ENCODE data around the gene C14orf132.
"Not testable (repeated sequence)": the region's sequence is repeated elsewhere in the genome, so short reads cannot be mapped to it uniquely, and the experiment has no call there.

The C14orf132 gene

GRCh38 chr14:96059519-96060135 is 20.5 kb downstream of the C14orf132 start:
- no peak for DNase-seq

DNA sequence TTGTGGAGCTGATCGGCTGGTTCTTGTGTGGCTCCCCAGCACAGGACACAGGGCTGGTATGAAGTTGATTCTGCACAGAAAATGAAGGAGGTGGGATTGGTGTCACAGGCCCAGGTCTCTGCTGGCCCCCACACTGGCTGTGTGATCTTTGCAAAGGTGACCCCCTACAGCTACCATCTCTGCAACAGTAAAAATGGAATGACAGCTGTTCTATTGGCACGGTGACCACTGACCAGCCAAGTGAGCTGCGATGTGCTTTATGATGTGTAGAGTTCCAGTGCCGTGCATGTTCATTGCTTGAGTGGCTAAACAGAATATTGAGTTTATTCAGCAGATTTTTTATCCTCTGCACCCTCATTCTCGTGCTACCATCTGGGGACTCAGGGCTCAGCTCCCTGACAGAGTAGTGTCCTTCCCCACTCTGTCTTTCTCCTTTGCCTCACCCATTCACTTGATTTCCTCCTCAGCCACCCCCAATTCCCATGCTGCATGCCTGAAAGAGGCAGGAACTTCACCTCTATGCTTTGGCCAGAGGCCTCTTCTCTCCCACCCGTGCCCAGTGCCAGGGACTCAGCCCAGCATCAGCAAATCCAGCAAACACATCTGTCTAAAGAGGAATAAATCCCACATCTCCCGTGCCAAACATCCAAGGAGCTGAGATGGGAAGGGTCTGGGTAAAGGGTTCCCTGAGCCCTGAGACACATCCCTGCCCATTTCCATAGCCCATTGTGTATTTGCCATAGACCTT is 21.2 kb downstream of the C14orf132 start:
- no peak for DNase-seq

DNA sequence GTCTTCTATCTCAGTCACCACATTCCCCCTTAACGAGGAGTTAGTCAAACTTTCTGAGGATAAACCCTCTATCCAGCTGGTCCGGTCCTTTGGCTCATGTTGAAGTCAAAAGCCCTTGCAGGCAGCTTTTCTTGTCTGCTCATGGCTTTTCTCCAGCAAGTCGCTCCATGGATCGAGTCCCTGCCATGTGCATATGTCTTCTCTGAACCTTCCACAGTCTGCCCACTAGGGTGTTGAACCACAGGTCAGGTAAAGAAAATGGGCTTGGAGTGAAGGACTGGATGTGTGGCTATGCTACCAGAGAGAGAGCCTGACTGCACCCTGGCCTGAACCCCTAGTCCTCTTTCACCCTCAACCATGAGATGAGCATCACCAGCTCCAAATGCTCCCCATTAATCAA is 22.8 kb downstream of the C14orf132 start:
- DNase-seq, result no peak

GRCh38 chr14:96062506-96062905 is 23.3 kb downstream of the C14orf132 start:
- no peak for DNase-seq

GRCh38 chr14:96064866-96065265 is 25.7 kb downstream of the C14orf132 start:
- no peak for DNase-seq

- no peak for DNase-seq
These were observed 26.7 kb downstream of the C14orf132 start for GRCh38 chr14:96065661-96066459.

DNA sequence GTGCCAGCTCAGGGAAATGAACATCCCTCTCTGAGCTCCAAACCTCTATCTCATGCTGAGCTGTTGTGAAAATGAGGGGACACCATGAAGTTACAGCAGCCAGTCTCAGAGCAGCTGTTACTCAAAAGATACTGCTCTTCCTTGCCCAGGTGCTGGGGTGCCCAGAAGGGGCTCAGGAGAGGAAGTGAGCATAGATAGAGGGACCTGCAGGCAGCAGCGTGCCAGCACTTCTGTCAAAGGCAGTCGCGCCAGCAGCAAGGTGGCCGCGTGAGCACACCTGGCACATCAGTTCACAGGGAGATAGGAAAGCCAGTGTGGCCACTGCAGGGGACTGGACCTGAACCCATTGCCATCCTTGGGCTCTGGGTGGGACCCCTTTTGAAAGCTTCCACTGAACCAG is 27.8 kb downstream of the C14orf132 start:
- DNase-seq, result no peak

DNA sequence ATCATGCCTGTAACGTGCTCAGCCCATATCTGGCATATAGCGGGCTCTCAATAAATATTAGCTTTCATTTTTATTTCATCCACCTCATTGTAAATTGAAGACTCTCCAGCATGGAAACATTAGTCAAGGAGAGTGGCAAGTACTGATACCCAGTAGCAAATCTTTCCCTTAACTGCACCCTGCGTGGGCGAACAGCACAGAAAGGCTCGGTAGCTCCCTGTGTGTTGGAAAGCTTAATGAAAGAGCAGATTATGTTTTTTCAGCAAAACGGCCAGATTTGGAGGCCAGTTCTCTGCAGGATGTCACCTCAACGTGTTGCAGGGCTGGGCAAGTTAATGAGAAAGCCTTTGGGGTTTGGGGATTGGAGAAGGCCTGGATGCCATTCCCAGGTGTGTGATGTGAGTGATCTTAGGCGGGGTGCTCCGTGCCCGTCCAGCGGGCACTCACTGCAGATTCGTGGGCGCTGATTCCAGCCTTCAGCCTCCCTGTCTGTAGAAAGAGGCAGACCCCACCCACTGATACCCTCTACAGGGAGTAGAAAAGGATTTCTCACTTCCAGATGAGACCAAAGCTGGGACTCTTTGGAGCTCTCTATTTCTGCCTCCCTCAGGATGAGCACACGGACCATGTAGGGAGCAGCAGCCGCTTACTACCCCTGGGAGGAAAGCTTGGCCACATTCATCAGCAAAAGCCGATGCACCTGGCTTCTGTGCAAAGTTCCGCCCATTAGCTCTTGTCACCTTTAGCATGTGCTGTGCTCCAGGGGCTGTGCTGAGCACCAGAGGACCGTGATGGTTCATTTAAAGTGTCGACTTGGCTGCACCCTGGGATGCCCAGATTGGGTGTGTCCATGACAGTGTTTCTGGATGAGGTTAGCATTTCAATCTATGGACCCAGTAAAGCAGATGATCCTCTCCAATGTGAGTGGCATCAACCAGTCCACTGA is 29.1 kb downstream of the C14orf132 start:
- no peak for DNase-seq

- DNase-seq, result no peak
These were observed 30.3 kb downstream of the C14orf132 start for GRCh38 chr14:96069421-96069820.

GRCh38 chr14:96071561-96071960 is 32.4 kb downstream of the C14orf132 start:
- DNase-seq, result no peak

- no peak for DNase-seq
These were observed 32.9 kb downstream of the C14orf132 start for GRCh38 chr14:96072076-96072475.

DNA sequence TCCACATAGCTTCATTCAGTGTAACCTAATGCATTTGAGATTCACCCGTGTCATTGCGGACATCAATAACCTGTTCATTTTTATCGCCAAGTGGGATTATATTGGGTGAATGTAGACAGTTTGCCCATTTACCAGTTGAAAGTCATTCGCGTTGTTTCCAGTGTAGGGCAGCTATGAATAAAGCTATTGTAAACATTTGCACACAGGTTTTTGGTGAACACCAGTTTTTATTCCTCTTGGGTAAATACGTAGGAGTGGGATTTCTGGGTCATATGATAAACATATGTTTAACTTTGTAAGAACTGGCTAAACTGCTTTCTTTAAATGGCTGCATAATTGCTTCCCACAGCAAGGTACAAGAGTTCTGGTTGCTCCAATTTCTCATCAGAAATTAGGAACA is 33.6 kb downstream of the C14orf132 start:
- DNase-seq, result no peak

- DNase-seq, result not testable (repeated sequence)
These were observed 34.3 kb downstream of the C14orf132 start for GRCh38 chr14:96073260-96074039.

- no peak for DNase-seq
These were observed 38.9 kb downstream of the C14orf132 start for GRCh38 chr14:96077983-96078624.

GRCh38 chr14:96078625-96079016 is 39.5 kb downstream of the C14orf132 start:
- no peak for DNase-seq

- DNase-seq, result no peak
These were observed 39.9 kb downstream of the C14orf132 start for GRCh38 chr14:96079066-96079465.

GRCh38 chr14:96080571-96080970 is 41.4 kb downstream of the C14orf132 start:
- no peak for DNase-seq

GRCh38 chr14:96081224-96081623 is 42.1 kb downstream of the C14orf132 start:
- DNase-seq, result no peak

- no peak for DNase-seq
These were observed 42.7 kb downstream of the C14orf132 start for GRCh38 chr14:96081767-96082400.

All from fibroblast of skin of scalp (primary cell).